Measurements from ENCODE around the gene VSX1.

DNA sequence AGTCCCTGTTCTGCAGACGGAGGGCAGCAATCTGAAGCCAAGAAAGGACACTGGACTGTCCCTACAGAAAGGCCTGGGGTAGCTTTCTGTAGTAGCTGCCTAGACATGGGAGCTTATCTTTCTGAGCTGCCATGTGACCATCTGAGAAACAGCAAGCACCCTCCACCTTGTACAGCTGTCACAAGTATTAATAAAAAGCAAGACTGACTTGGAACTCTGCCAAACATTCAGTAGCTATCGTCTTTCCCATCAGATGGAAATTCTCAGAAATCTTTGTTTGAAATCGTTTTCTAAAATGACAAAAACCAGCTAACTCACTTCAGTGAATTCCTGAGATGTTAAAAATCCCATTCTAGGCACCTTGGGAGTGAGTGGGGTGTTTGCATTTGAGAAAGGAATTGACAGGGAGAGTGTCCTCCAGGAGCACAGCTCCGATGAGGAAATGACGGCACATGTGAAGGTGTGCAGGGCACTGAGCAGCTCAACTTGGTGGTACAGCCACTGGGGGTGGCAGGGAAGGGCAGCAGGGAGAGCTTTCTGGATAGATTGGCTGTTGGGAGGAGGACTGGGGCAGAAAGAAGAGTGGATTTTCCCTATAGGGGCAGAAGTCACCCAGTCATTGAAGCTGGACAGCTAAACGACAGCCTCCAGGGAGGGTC lies 48.5 kb downstream of the VSX1 start:
- TF ChIP-seq POLR2A (IDR thresholded peaks at IDR 0.05; ENCODE audit: low read depth, low read length) (no peak), POLR2AphosphoS5 (IDR thresholded peaks at IDR 0.05; ENCODE audit: low read depth, low read length) (no peak), TAF1 (IDR thresholded peaks at IDR 0.05; ENCODE audit: borderline replicate concordance, low read depth, low read length) (no peak)

Measured in GM12892 (cell line).